Endometrial microvascular endothelial cells (primary cell): ENCODE data around the gene GIPC3. TPM values are rescaled to one million over a fixed set of nuclear protein-coding genes. Genes with fewer than 3 reads are reported as not detected.

Source experiments
- in situ Hi-C: cut with HindIII; loops from 2 replicates; pipeline ENCODE4 v1.10.0; 2017; ENCODE audit warnings: low sequenced_read_pairs, low pct_unique_long_range_greater_than_20kb; ENCODE audit errors: inconsistent ontology term
- total RNA-seq: library from RNA; depleted of rRNA; stranded (reverse); fragments of >200 nt; gene quantifications from one replicate; pipeline ENCODE4 v1.2.3, GENCODE V29; 2015; ENCODE audit errors: inconsistent ontology term

GIPC3 gene
- total RNA-seq, 1 donor from 2014 or later = 0.28 TPM

DNA sequence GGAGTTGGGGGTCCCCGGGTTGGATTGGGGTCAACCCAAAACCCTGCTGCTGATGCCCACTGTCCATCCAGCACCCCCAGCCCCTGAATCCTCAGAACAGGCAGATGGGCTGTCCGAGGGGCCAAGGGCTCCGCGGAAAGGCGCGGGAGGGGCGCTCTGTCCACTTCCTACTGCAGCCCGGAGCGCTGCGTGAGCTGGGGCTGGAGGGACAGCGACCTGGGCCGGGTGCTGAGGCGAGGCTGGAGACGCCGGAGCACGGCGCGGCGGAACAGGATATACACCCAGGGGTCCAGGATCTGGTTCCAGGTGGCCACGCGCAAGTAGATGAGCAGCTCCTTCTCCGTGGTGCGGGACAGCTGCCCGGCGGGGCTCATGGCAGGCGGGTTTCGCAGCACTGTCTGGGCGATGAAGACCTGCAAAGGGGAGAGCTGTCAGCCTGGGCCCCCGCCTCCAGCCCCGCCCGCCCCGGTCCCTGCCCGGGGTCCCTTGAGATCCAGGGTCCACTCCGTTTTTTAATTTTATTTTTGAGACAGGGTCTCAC, 10.3 kb downstream of the GIPC3 start:
- in situ Hi-C loops = no loop called here

DNA sequence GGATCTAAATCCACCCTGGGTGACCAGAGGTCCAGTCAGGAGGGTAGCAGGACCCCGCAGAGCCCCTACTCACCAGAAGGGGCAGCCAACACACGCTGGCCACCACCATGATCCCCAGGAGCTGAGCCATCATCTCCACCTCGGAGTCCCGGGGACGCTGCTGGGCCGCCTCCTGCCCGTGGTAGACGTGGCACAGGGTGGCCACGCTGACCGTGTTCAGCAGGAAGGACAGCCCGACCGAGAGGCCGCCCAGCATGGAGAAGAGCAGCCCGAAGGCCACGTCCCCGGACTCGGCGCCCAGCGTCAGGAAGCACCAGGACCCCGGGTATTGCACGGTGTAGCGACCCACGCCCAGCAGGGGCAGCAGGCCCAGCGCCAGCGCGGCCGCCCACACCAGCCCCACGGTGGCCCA, 14.5 kb downstream of the GIPC3 start:
- in situ Hi-C loops = no loop called here

DNA sequence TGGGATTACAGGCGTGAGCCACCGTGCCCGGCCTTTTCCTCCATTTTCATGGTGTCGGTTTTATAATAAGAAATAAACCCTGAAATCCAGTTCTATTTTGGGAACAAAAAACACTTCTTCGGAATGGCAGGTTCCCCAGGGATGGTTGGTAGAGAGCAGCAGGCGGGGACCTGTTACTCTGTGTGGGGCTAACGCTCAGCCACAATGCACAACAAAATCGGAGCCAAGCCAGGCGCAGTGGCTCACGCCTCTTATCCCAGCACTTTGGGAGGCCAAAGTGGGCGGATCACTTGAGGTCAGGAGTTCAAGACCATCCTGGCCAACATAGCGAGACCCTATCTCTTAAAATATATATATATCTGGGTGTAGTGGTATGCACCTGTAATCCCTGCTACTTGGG, 15.7 kb downstream of the GIPC3 start:
- in situ Hi-C loops = no loop called here

DNA sequence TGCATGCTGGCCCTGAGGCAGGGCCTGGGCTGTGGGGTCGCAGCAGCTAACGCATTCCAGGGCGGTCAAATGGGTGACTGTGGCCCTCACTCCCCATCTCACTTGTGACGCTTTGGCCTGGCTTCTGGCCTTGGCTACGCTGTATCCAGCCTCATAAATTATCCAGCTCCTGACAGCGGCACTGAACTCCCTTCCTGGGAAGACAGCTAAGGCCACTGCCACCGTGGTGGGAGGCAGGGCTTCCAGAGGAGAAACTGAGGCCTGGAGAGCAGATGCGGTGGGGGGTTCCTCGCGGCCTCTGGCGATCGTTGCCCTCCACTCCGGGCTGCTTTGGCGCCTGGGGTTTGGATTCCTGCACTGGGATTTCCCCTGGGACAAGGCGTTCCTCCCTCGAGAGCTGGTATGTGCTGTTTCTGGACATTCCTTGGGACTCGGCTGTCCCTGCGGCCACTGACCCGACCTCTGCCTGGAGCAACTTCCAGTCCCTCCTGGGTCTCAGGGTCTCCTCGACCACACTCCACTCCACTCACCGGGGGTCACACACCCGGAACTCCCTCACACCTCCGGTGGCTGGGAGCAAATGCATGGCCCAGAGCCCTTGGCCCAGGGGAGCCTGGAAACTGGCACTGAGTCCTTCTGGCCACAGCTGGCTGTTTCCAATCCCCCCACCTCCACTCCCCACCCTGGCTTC, 18.0 kb downstream of the GIPC3 start:
- in situ Hi-C loops = no loop called here

DNA sequence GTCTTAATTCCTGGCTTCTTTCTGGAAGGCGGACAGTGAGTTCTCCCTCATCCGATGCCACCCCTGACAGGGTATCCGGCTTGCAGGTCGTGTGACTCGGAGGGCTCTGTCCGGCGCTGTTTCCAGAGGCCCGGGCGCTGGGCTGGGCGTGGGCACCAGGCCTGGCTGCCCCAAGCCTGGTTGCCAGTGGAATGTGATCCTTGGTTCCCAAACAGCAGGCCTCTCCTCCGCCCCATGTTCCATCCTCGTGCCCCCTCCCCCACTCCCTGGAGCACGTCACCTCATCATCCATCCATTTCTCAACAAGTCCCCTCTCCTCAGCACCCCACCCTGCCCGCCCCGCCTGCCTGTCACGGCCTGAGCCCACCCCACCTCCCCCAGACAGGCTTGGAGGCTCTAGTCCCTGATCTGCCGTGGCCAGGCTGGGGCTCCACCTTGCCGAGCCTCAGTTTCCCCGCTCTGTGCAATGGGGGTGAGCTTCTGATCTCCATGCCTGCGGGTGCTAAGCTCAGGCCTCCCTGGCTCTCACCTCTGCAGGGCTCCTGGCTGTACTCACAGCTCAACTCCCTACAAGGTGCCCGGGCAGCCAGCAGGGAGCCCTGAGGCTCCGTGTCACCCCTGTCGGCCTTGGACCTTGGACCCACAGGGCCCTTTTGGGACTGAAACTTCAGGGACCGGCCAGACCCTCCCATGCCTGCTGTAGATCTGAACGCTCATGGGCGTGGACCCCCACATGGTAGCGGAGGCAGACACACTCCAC, 19.1 kb downstream of the GIPC3 start:
- in situ Hi-C loops = no loop called here

DNA sequence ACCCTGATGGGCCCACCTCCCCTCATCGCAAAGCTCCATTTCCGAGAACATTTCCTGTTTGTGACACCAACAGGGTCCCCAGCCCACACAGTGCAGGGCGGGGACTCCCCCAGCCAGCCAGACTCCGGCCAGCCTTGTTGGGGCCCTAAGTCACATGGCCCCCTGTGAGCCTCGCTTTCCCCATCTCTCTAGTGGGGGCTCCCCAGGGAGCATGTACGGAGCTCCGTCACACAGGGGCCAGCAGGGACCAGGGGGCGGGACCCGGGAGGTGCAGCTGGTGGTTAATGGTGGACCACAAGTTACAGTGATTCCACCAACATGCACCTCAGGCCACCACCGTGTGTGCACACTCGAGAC, 19.7 kb downstream of the GIPC3 start:
- in situ Hi-C loops = no loop called here

DNA sequence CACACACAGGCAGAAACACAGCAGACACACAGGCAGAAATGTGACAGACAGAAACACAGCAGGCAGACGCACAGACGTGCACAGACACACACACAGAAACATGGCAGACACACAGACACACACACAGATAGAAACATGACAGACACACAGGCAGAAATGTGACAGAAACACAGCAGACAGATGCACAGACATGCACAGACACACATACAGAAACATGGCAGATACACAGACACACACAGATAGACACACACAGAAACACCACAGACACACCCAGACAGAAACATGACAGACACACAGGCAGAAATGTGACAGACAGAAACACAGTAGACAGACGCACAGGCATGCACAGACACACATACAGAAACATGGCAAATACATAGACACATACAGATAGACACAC, 20.1 kb downstream of the GIPC3 start:
- in situ Hi-C loops = no loop called here

DNA sequence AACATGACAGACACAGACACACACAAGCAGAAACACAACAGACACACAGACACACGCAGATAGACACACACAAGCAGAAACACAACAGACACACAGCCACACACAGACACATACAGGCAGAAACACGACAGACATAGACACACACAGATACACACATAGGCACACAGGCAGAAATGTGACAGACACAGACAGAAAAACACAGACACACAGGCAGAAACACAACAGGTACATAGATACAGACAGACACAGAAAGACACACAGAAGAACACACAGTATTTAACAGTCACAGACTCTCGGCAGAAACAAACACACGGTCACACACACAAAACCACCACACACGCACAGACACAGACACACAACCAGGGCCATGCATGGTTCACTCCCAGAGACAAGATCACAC, 20.5 kb downstream of the GIPC3 start:
- in situ Hi-C loops = no loop called here

DNA sequence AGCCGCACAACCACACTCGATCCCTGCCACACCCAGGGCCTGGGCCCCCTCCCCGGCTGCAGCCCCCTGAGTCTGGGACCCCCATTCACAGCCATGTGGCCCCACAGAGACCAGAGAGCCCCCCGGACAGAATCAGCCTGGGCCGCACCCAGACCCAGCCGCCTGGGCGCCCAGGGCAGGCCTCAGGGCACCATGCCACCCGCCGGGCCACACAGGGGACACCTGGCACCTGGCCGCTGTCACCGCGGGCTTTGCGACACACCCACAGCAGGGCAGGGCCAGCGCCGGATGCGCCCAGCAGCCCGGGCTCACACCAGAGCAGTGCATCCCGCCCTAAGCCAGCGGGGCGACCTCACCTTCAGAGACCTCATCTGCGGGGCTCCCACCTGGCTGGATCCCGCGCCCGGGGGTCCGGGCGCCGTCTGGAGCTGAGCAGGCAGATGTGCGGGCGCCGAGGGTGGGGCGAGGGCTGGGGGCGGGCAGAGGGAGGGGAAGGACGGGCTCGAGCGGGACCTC, 21.0 kb downstream of the GIPC3 start:
- in situ Hi-C loops = no loop called here

DNA sequence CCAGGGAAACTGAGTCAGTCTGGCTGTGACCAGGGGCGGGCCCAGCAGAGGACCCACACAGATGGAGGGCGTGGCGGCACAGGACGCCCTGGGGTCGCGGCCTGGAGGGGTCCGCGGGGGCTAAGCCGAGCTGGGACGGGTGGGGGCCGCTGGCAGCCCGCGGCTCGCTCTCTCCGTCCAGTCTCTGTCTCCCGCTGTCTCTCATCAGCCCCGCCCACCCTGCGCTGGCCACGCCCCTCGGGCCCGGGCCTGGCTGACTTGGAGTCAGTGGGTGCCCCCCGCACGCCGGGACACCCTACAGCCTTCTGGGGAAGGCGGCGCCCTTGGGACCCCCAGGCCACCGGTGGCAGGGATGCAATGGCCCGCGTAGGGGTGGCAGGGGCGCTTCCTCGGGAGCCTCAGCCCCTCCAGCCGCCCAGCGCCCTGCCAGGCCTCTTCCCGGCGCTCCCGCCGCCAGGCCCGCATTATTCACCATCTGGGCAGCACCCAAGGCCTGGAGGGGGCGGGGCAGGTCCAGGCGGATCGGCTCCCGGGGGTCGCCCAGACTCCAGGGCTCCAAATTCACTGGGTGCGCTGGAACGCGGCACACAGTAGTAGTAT, 21.5 kb downstream of the GIPC3 start, which contains the start of gene TBXA2R:
Gene TBXA2R (minus strand): TSS at position 186 of the 600 bp plus-strand sequence. CDS start 6,241 bp downstream, outside the sequence.
- in situ Hi-C loops = no loop called here

DNA sequence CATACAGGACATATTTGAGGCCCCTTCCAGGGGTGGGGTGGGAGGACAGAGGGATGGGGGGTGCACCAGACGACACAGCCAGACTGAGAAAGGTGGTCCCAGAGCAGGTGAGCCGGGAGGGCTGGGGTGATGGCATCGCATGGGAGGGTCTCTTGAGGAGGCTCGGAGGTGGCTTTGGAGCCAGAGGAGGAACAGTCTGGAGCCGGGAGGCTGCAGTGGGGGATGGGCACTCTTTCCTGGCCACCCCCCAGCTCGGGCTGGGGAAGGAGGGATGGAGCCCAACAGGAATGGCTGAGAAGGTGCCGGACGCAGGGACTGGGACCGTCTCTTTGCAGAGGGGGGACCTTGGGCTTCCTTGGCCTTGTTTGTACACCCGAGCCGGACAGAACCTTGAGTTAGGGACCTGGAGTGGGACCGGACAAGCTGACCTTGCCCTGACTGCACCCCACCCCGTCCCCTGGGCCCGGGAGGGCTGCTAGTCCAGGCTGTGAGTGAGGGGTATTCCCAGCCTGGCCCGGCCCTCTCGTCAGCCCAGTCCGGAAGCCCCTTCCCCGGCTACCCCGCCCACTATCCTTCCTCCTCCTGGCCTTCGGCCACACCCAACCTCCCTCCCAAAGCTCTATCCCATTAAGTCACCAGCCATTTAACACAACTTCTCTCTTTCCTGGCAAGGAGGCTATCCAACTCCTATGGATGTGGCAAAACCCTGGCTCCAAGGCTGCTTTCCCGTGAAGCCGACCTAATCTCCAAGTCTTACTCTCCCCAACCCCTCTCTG, 22.2 kb downstream of the GIPC3 start:
- in situ Hi-C loops = no loop called here

DNA sequence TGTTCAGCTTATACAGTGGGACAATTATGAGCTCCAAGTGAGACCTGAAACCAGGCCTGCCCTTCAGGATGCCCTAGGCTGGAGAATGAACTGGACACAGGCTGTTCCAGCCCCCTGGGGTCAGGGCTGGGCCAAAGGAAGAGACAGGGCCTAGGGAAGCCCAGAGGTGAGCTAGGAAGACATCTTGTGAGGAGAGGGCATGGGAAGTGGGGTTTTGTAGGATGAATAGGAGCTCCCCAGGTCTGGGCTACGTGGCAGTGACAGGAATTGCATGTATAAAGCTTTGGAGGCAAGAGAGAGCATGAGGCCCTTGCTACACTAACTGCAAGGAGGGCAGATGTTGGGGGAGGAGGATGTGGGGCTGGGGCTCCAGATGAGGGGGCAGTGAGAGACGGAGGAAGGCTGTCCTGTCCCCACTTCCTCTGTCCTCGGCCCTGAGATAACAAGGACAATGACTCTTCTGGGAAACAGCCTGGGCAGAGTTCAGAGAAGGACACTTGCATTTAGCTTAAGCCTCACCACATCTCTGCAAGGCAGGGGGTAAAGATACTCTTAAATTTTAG, 22.9 kb downstream of the GIPC3 start:
- in situ Hi-C loops = no loop called here

DNA sequence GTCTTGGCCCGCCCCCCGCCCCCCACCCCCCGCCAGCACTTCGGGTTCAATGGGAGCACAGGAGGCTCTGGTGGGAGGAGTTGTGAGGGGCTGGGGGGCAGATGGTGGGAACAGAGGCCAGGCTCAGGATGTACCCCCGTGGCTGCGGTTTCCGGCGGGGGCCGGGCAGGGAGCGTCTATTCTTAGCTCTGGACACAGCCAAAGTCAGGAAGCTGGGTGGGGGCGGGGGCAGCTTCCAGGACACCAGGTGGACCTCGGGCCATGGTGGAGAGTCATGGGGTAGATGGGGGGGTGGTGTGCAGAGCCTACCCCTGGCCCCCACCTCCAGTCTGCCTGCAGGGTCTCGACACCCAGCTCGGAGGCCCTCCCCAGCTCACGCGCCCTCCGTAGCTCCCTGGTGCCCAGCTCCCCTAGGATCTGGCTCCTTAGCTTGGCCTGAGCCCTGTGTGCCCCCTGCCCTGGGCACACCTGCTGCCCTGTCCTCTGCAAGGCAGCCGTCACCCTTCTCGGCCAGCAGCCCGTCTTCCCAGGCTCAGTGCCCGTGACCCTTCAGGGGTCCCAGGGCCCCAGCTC, 23.6 kb downstream of the GIPC3 start:
- in situ Hi-C loops = no loop called here

DNA sequence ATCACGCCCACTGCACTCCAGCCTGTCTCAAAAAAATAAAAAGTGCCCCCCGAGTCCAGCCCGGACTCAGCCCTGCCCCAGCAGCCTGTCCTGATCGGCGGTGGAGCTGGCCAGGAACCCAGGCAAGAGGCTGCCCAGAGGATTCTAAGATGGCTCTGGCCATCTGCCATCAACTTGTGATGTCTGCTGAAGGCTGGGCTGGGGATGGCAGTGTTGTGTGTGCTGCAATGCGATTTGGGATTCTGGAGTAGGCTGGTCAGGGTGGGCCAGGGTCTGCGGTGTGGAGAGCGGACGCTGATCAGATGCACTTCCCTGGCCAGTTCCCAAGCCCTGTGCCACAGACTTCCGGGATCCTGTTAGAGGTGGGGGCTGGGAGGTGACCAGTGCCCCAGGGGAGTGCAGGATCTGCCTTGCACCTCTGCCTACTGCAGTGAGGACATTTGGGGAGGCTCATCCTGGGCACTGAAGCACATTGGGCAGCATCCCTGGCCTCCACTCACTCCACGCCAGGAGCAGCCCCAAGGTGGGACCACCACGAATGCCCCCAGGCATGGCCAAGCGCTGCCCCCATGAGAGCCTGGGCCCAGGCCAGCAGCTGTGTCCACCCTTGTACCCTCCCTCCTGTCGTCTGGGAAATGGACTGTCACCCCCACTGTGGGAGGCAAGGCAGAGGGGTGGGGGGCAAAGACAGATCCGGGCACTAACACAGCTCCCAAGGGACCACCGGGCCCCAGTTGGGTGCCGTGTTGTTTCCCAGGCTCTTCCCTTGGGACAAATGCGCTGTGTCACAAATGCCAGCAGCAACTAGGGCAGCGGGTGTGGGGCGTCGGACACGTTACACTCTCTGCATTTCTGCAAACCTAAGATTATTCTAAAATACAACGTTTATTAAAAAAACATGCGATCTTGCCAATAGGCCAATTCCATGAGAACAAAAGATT, 24.8 kb downstream of the GIPC3 start:
- in situ Hi-C loops = no loop called here

DNA sequence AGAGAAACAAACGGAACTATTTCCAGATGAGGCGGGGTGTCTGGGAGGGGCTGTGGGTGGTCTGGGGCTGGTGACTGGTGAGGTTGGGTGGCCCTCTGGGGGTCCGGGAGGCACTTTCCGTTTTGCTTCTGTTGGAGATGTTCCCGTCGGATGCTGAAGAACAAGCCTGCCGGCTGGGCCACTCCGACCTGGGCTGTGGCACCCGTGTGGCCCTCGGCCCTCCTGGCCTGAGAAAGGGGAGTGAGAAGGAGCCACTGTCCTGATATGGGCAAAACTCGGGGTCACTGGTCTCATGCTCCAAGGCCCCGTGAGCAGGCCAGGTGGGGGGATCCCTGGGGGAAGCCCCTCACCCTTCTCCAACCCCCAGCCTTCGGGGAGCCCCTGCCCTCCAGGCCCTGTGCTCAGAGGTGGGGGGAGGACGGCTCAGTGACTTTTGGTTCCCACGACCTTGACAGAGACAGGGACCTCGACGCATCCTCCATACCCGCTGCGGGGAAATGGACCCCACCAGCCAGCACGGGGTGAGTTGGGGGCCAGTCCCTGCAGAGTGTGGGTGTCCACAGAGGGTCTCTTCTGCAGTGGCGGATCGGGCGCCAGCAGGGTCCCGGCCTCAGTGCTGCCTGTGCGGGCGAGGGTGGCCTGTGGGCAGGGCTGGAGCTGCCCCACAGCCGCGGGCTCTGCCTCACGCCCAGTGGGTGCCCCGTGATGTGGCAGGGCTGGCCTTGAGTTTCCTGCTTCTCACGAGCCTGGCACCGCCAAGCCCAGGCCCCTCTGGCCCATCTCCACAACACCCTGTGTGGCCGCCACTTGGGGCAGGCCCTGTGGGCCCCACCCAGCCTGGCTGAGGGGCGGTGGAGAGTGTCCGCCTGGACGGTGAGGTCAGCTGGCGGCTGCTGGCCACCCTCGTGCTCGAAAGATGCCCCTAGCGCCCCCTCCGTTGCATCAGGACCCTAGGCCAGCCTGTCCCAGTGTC, 25.8 kb downstream of the GIPC3 start:
- in situ Hi-C loops = no loop called here

DNA sequence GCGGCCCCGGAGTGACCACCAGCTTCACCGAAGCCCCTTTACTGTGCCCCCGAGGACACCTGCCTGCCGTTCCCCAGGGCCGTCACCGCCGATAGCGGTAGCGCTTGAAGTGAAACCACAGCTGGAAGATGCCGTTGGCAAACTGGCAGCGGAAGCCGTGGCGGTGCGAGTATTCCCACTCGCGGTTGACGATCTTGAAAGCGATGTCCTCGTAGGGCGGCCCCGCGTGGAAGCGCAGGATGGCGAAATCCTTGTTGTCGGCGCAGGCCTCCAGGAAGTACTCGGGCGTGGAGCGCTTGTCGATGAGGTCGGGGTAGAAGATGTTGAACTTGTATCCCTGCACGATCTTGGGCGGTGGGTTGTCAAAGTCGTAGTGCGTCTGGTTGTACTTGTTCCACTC, 26.6 kb downstream of the GIPC3 start:
- in situ Hi-C loops = no loop called here
